ENCODE results near the gene CTTN.

CTTN gene

DNA sequence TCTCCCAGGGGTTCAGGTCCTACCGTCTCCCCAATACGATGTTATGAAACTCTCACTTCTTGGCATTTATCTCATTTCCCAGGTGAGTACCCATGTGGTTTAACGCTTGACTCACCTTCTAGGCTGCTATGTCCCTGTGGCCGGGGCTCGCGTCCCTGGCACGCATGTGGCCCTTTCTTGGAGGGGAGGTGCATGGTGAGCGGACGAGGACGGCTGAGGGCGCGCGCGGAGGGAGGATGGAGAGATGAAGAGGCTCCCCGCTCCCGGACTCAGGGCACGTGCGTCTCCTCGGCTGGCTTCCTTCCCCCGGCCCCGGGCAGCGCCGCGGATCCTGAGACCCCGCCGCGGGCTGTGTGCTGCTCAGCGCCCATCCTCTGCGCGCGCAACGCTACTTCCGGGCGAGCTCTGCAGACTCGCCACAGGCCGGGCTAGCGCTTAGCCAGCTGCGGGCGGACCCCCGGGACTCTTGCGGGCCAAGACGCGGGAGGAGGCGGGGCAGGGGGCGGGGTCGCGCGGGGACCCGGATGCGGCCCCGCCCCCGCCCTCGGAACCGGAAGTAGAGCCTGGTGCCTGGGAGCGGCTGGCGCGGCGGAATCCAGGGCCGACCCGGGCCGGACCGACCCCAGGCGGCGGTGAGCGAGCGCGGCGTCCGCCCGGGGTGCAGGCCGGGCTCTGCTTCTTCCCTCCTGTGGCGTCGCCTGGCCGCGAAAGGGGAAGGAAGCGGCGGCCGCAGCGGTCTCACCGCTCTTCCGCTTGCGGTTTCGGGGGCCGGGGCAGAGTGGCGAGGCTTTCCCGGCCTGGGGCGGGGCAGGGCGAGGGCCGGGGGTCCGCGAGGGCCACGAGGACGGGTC, at the start of gene CTTN:
TSS of gene CTTN (plus strand) at position 547 of the 851 bp plus-strand sequence. CDS start 8,769 bp downstream, outside the sequence.
- DNase-seq, result peak; percentile 65 to 68

DNA sequence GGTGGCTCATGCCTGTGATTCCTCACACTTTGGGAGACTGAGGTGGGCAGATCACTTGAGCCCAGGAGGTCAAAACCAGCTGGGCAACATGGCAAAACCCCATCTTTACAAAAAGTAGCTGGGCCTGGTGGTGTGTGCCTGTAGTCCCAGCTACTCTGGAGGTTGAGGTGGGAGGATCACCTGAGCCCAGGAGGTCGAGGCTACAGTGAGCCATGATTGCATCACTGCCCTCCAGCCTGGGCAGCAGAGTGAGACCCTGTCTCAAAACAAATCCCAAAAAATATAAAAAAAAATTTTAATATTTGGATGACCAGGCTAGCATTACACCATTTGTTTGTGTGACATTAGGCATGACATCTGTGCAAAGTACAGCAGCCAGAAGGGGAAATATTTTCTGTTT, 49.7 kb upstream of the CTTN start:
- DNase-seq, result no peak

GRCh38 chr11:70351646-70352045, 46.7 kb upstream of the CTTN start:
- DNase-seq, result no peak

- no peak for DNase-seq
Measured at GRCh38 chr11:70352100-70352499, 46.2 kb upstream of the CTTN start.

GRCh38 chr11:70352601-70353000, 45.7 kb upstream of the CTTN start:
- DNase-seq, result no peak

DNA sequence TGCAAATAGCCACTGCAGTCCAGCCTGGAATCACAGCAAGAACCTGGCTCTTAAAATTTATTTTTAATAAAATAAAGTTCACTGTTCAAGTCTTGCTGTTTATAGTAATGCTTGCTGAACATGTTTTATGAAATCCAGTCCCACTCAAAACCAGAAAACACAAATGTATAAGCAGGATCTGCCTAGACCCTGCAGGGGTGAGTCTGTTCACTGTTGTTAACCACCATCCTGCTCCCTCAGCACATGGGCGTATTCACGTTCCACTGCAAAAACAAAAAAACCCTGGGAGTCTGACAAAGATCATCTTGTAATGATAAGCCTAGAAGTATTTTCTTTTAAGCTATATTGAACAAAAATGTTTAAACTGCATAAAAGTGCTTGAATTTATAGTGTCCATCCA, 45.0 kb upstream of the CTTN start:
- no peak for DNase-seq

DNA sequence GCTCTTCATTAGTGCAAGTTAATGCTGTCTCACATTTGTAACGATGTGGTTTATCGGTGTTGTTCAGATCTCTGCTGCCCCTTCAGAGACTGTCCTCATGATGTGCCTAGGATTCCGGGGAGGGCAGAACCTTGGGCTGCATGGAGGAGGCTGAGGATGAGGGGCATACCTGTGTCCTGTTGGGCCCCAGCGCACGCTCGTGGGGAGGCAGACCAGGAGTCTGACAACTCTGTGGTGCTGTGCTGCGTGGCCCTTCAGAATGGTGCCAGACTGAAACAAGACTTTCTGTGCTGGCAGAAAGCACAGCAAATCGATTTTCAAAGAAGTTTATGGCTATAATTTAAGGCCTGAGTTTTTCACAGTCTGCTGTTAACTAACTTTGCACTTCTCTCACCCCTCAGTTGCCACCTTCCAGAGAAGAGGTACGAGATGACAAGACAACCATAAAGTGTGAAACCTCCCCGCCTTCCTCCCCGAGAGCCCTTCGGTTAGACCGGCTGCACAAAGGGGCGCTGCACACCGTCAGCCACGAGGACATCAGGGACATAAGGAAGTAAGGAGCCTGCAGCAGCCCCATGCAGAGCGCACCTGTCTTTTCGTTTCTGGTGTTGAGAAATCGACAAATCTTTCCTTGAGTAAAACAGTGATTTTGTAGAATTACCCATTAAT, 44.3 kb upstream of the CTTN start:
- no peak for DNase-seq

GRCh38 chr11:70354629-70355028, 43.7 kb upstream of the CTTN start:
- DNase-seq, result no peak

DNA sequence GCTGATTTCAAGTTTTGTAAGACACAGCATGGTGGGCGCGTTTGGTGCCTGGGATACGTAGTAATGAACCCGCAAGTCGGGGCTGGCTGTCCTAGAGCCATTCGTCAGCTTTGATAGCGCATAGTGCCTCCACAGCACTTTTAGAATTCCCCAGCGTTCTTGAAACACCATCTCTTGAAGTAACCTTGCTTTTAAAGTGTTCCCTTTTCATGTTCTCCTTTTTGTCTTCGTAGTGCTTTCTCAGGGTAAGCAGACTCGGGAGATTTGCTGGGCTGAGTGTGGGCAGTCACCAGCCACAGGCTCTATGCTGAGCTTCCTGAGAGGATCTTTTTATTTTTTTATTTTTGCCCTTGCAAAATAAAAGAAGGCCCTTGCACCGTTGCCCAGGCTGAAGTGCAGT, 39.6 kb upstream of the CTTN start:
- no peak for DNase-seq

- DNase-seq, result no peak
Measured at GRCh38 chr11:70359451-70360205, 38.7 kb upstream of the CTTN start.

DNA sequence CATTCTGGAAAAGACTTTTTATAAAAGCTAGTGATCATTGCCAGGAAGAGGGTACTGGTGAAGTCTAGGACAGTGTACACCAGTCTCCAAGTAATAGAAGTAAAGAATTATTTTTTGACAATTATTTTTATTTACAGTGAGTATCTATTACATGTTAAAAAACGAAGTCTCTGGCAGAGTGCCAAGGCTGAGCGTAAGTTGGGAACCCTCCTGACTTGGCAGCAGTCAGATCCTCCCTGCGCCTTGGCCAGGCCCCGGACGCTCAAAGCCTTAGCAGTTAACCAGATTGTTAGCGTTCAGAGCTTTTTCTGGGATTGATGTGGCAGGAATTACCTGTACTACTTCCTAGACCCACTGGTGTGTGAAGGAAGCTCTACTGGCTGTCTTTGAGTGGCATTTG, 38.1 kb upstream of the CTTN start:
- DNase-seq, result no peak

DNA sequence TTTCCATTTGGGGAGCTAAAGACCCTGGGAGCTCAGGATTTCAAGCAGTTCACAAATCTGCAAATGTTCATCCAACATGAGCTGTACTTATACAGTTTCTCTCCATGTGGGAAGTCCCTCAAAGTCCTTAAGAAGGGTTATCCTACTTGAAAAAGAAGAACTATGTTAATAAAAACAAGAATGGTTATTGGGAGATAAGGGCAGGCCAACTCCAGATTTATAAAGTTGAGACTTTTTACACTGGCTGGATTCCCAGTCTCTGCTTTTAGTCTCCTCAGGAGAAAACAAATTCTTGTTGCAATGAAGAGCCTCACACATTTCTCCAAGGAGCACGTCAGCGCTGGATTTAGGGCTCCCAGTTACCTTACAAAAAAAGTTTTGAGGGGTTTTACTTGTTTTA, 34.2 kb upstream of the CTTN start:
- no peak for DNase-seq

GRCh38 chr11:70364745-70365543, 33.4 kb upstream of the CTTN start:
- DNase-seq, result peak; percentile 68 to 69

GRCh38 chr11:70365544-70365927, 32.8 kb upstream of the CTTN start:
- no peak for DNase-seq

DNA sequence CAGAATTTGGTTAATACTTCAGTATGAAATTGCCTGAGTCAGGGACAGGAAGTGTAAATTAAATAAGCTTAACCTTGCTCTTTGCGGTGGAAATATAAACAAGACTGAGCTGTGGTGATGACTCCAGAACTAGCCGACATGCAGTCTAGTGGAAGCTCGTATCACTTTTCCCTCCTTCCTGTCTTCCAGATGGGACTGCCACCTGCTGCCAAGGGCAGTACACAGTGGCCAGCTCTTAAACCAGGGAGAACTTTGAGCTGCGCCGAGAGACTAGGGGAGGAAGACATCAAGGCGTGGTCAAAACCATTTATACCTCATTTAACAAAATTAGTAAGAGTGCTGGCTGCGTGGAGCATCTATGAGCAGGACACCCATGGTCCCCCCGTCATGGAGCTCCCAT, 31.3 kb upstream of the CTTN start:
- no peak for DNase-seq

- no peak for DNase-seq
Measured at GRCh38 chr11:70368961-70369360, 29.4 kb upstream of the CTTN start.

GRCh38 chr11:70371241-70371640, 27.1 kb upstream of the CTTN start:
- no peak for DNase-seq

DNA sequence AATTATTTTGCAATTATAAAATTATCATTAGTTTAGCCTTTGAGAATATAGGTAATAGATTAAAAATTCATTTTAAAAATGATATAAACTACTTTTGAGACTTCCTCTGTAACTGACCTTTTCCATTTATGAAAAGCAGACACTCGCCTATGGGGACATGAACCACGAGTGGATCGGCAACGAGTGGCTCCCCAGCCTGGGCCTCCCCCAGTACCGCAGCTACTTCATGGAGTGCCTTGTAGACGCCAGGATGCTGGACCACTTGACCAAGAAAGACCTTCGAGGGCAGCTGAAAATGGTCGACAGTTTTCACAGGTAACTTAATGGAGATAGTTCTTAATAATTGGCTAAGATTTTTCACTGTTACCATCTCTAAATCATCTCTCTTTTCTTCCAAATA, 26.3 kb upstream of the CTTN start:
- no peak for DNase-seq

DNA sequence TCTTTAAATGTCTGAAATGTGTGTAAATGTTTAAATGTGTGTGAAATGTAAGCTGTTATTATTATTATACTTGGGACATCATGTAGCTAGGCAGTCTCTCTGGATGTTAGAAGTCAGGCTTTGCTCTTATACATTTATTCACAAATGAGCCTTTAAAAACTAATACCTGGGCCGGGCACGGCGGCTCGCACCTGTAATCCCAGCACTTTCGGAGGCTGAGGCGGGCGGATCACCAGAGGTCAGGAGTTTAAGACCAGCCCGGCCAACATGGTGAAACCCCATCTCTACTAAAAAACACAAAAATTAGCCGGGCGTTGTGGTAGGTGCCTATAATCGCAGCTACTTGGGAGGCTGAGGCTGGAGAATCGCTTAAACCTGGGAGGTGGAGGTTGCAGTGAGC, 21.7 kb upstream of the CTTN start:
- DNase-seq, result no peak

- no peak for DNase-seq
Measured at GRCh38 chr11:70377645-70378044, 20.7 kb upstream of the CTTN start.

- no peak for DNase-seq
Measured at GRCh38 chr11:70378506-70379134, 19.7 kb upstream of the CTTN start.

- no peak for DNase-seq
Measured at GRCh38 chr11:70381350-70381749, 17.0 kb upstream of the CTTN start.
